Body of pancreas (tissue), 4 donors: ENCODE results near the gene CAAP1.

Source experiments
- POLR2A ChIP-seq, 3 donors: fragments of 450-650 bp; IDR thresholded peaks; one replicate each; pipeline ENCODE4 v1.6.1; 2016; ENCODE audit warnings: antibody characterized with exemption in 3 of 3, mild to moderate bottlenecking in 2 of 3
- TF ChIP-seq, protein P1 (sequence below), 7 experiments: fragments of 450-650 bp in 4 of 7; fragments of 200-600 bp in 3 of 7; sonication (generic) in 3 of 7; IDR thresholded peaks; one replicate each; pipeline ENCODE4 v1.5.1; 2016 to 2019; ENCODE audit warnings: antibody characterized with exemption in 7 of 7

DNA sequence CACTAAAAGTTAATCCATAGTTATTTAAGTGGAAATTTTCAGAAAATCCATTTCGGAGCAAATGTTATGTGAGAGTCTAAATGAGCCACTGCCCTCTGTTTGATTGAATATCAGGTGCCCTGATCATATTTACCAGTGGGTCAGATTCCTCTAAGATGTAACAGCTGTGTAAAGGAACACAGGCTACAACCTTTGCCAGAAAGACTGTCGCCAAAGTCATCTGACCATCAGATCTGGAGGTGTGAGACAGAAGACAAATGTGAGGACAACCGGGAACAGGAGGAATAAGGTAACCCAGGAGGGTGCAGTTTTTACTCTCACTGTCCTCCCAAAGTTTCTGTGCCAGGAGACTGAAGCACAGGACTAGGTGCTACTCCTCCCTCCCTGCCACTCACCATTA lies 90.8 kb downstream of the CAAP1 start:
- TF ChIP-seq, protein P1, sequence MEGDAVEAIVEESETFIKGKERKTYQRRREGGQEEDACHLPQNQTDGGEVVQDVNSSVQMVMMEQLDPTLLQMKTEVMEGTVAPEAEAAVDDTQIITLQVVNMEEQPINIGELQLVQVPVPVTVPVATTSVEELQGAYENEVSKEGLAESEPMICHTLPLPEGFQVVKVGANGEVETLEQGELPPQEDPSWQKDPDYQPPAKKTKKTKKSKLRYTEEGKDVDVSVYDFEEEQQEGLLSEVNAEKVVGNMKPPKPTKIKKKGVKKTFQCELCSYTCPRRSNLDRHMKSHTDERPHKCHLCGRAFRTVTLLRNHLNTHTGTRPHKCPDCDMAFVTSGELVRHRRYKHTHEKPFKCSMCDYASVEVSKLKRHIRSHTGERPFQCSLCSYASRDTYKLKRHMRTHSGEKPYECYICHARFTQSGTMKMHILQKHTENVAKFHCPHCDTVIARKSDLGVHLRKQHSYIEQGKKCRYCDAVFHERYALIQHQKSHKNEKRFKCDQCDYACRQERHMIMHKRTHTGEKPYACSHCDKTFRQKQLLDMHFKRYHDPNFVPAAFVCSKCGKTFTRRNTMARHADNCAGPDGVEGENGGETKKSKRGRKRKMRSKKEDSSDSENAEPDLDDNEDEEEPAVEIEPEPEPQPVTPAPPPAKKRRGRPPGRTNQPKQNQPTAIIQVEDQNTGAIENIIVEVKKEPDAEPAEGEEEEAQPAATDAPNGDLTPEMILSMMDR (IDR thresholded peaks at IDR 0.05), result no peak
- TF ChIP-seq POLR2A (IDR thresholded peaks at IDR 0.05), result no peak
